ENCODE data around the gene TTK. TPM values are rescaled to one million over a fixed set of nuclear protein-coding genes. Genes with fewer than 3 reads are reported as not detected.
A peak's percentile ranks its signal among the peaks of the same experiment; 100 is the strongest.
"Not testable (repeated sequence)": the region's sequence is repeated elsewhere in the genome, so short reads cannot be mapped to it uniquely, and the experiment has no call there.

The TTK gene
- total RNA-seq, 2 donors from 2014 or later: 33.3 to 38.1 TPM

GRCh38 chr6:80003826-80004172 lies 650 bp upstream of the TTK start:
- Mint-ChIP-seq H3K27ac (peak overlapping the region; percentile 95), H3K27me3 (no peaks in the 10 kb centered on the region), H3K4me3 (peak overlapping the region; percentile 95), H3K9me3 (no peaks in the 10 kb centered on the region), H3K4me1 (peaks cover 15% of the 10 kb centered on the region), H3K36me3 (ENCODE audit: low read depth) (peaks cover 16% of the 10 kb centered on the region)
- ATAC-seq (replicated peaks): no peak

- H3K4me3 Mint-ChIP-seq: peak overlapping the region; percentile 95
- H3K27ac Mint-ChIP-seq: no peak overlapping the region
- ATAC-seq (replicated peaks): no peak
- peaks cover 15% of the 10 kb centered on the region for H3K4me1 Mint-ChIP-seq
- no peaks in the 10 kb centered on the region for H3K27me3 Mint-ChIP-seq
- H3K36me3 Mint-ChIP-seq (ENCODE audit: low read depth): peaks cover 26% of the 10 kb centered on the region
- no peaks in the 10 kb centered on the region for H3K9me3 Mint-ChIP-seq
Measured at GRCh38 chr6:80005406-80005805, 957 bp downstream of the TTK start.

- no peaks in the 10 kb centered on the region for H3K27me3 Mint-ChIP-seq
- H3K4me3 Mint-ChIP-seq: peak overlapping the region; percentile 95
- peaks cover 37% of the 10 kb centered on the region for H3K36me3 Mint-ChIP-seq (ENCODE audit: low read depth)
- H3K27ac Mint-ChIP-seq: no peak overlapping the region
- peaks cover 15% of the 10 kb centered on the region for H3K4me1 Mint-ChIP-seq
- ATAC-seq (replicated peaks): no peak
- no peaks in the 10 kb centered on the region for H3K9me3 Mint-ChIP-seq
Measured at GRCh38 chr6:80006541-80006940, 2.1 kb downstream of the TTK start.

GRCh38 chr6:80009531-80009930 lies 5.1 kb downstream of the TTK start:
- Mint-ChIP-seq H3K36me3 (ENCODE audit: low read depth) (peaks cover 64% of the 10 kb centered on the region), H3K27ac (no peak overlapping the region), H3K4me3 (no peak overlapping the region), H3K9me3 (no peaks in the 10 kb centered on the region), H3K27me3 (no peaks in the 10 kb centered on the region), H3K4me1 (peaks cover 3% of the 10 kb centered on the region)
- ATAC-seq (replicated peaks): no peak

- Mint-ChIP-seq H3K36me3 (ENCODE audit: low read depth) (peaks cover 71% of the 10 kb centered on the region), H3K27me3 (no peaks in the 10 kb centered on the region), H3K4me1 (no peaks in the 10 kb centered on the region), H3K4me3 (no peak overlapping the region), H3K27ac (no peak overlapping the region), H3K9me3 (no peaks in the 10 kb centered on the region)
- no peak for ATAC-seq (replicated peaks)
Measured at GRCh38 chr6:80010288-80010687, 5.8 kb downstream of the TTK start.

- Mint-ChIP-seq H3K4me3 (no peak overlapping the region), H3K36me3 (ENCODE audit: low read depth) (peaks cover 54% of the 10 kb centered on the region), H3K4me1 (peaks cover 4% of the 10 kb centered on the region), H3K27me3 (no peaks in the 10 kb centered on the region), H3K27ac (no peak overlapping the region), H3K9me3 (no peaks in the 10 kb centered on the region)
- no peak for ATAC-seq (replicated peaks)
Measured at GRCh38 chr6:80015839-80016435, 11.5 kb downstream of the TTK start.

GRCh38 chr6:80020381-80021120 lies 16.1 kb downstream of the TTK start:
- peaks cover 4% of the 10 kb centered on the region for H3K4me1 Mint-ChIP-seq
- ATAC-seq (replicated peaks): no peak
- H3K36me3 Mint-ChIP-seq (ENCODE audit: low read depth): peaks cover 14% of the 10 kb centered on the region
- H3K4me3 Mint-ChIP-seq: no peak overlapping the region
- H3K27me3 Mint-ChIP-seq: no peaks in the 10 kb centered on the region
- H3K27ac Mint-ChIP-seq: no peak overlapping the region
- H3K9me3 Mint-ChIP-seq: no peaks in the 10 kb centered on the region

GRCh38 chr6:80021131-80021530 lies 16.7 kb downstream of the TTK start:
- no peak overlapping the region for H3K27ac Mint-ChIP-seq
- peaks cover 4% of the 10 kb centered on the region for H3K4me1 Mint-ChIP-seq
- H3K4me3 Mint-ChIP-seq: no peak overlapping the region
- no peaks in the 10 kb centered on the region for H3K27me3 Mint-ChIP-seq
- no peak for ATAC-seq (replicated peaks)
- peaks cover 19% of the 10 kb centered on the region for H3K36me3 Mint-ChIP-seq (ENCODE audit: low read depth)
- no peaks in the 10 kb centered on the region for H3K9me3 Mint-ChIP-seq

- ATAC-seq (replicated peaks): no peak
- Mint-ChIP-seq H3K27me3 (no peaks in the 10 kb centered on the region), H3K36me3 (ENCODE audit: low read depth) (peaks cover 15% of the 10 kb centered on the region), H3K4me3 (no peak overlapping the region), H3K9me3 (no peaks in the 10 kb centered on the region), H3K27ac (no peak overlapping the region), H3K4me1 (no peaks in the 10 kb centered on the region)
Measured at GRCh38 chr6:80021591-80021990, 17.1 kb downstream of the TTK start.

GRCh38 chr6:80022803-80023202 lies 18.4 kb downstream of the TTK start:
- H3K4me3 Mint-ChIP-seq: no peak overlapping the region
- H3K27me3 Mint-ChIP-seq: no peaks in the 10 kb centered on the region
- ATAC-seq (replicated peaks): no peak
- H3K36me3 Mint-ChIP-seq (ENCODE audit: low read depth): peaks cover 5% of the 10 kb centered on the region
- H3K9me3 Mint-ChIP-seq: no peaks in the 10 kb centered on the region
- H3K27ac Mint-ChIP-seq: no peak overlapping the region
- no peaks in the 10 kb centered on the region for H3K4me1 Mint-ChIP-seq

GRCh38 chr6:80028589-80028988 lies 24.1 kb downstream of the TTK start:
- H3K27ac Mint-ChIP-seq: no peak overlapping the region
- H3K9me3 Mint-ChIP-seq: no peaks in the 10 kb centered on the region
- H3K36me3 Mint-ChIP-seq (ENCODE audit: low read depth): peaks cover 33% of the 10 kb centered on the region
- no peaks in the 10 kb centered on the region for H3K27me3 Mint-ChIP-seq
- ATAC-seq (replicated peaks): no peak
- H3K4me1 Mint-ChIP-seq: peaks cover 9% of the 10 kb centered on the region
- no peak overlapping the region for H3K4me3 Mint-ChIP-seq

GRCh38 chr6:80029470-80029869 lies 25.0 kb downstream of the TTK start:
- H3K36me3 Mint-ChIP-seq (ENCODE audit: low read depth): peaks cover 39% of the 10 kb centered on the region

GRCh38 chr6:80048220-80048619 lies 43.8 kb downstream of the TTK start:
- H3K27me3 Mint-ChIP-seq; H3K9me3 Mint-ChIP-seq; ATAC-seq (replicated peaks); H3K27ac Mint-ChIP-seq; H3K36me3 Mint-ChIP-seq (ENCODE audit: low read depth); H3K4me1 Mint-ChIP-seq; H3K4me3 Mint-ChIP-seq: not testable (repeated sequence)

More at GRCh38 chr6:80029470-80029869, 25.0 kb downstream of the TTK start:
- peak; percentile 59 for ATAC-seq (replicated peaks)
- Mint-ChIP-seq H3K27ac (peak overlapping the region; percentile 1), H3K4me1 (peaks cover 9% of the 10 kb centered on the region), H3K27me3 (no peaks in the 10 kb centered on the region), H3K4me3 (no peak overlapping the region), H3K9me3 (no peaks in the 10 kb centered on the region)

- no peak for ATAC-seq (replicated peaks)
- Mint-ChIP-seq H3K4me1 (no peaks in the 10 kb centered on the region), H3K4me3 (no peak overlapping the region), H3K36me3 (ENCODE audit: low read depth) (no peaks in the 10 kb centered on the region), H3K9me3 (no peaks in the 10 kb centered on the region), H3K27ac (no peak overlapping the region), H3K27me3 (peaks cover under 1% of the 10 kb centered on the region)
Measured at GRCh38 chr6:80060774-80061173, 56.3 kb downstream of the TTK start.

GRCh38 chr6:80068146-80068545 lies 63.7 kb downstream of the TTK start:
- H3K4me1 Mint-ChIP-seq; H3K36me3 Mint-ChIP-seq (ENCODE audit: low read depth); H3K9me3 Mint-ChIP-seq; H3K27me3 Mint-ChIP-seq; H3K27ac Mint-ChIP-seq; ATAC-seq (replicated peaks); H3K4me3 Mint-ChIP-seq: not testable (repeated sequence)

Data from activated T-helper 17 cell treated with anti-CD3 and anti-CD28 coated beads, Interleukin-2, amount 50 U/mL, for 72 hours (primary cell).